Measurements from ENCODE around the gene MVP. TPM values are rescaled to one million over a fixed set of nuclear protein-coding genes. Genes with fewer than 3 reads are reported as not detected.
"Not testable (repeated sequence)": the region's sequence is repeated elsewhere in the genome, so short reads cannot be mapped to it uniquely, and the experiment has no call there.

The MVP gene
- total RNA-seq, 1 donor from 2014 or later: 177 TPM

DNA sequence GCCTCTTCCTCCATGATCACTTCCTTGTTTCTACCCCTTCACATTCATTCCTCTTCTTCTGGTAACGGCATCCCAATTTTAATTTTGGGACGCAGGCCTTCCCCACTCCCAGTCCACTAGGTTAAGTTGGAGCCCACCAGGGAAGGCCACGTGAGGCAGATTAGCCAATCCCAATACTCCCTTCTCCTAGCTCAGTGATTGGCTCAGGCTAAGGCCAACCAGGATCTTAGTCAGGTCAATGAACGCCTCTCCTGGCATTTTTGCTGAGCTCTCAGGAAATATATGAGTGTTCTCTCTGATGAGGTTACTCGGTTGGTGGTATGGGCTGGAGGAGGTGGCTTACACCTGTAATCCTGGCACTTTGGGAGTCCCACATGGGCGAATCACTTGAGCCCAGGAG is 63.7 kb downstream of the MVP start:
- ChIA-PET POLR2A (no interaction called here), CTCF (no interaction called here)
- Mint-ChIP-seq H3K4me1 (no peaks in the 10 kb centered on the region), H3K36me3 (ENCODE audit: low read depth) (no peaks in the 10 kb centered on the region), H3K9me3 (no peaks in the 10 kb centered on the region), H3K27ac (no peak overlapping the region), H3K27me3 (peaks cover 16% of the 10 kb centered on the region), H3K4me3 (no peak overlapping the region)
- no peak for ATAC-seq (ENCODE audit: low read depth)
- intact Hi-C loops (cut with micrococcal nuclease): no loop called here
- no peak for DNase-seq
- TF ChIP-seq, protein P1, sequence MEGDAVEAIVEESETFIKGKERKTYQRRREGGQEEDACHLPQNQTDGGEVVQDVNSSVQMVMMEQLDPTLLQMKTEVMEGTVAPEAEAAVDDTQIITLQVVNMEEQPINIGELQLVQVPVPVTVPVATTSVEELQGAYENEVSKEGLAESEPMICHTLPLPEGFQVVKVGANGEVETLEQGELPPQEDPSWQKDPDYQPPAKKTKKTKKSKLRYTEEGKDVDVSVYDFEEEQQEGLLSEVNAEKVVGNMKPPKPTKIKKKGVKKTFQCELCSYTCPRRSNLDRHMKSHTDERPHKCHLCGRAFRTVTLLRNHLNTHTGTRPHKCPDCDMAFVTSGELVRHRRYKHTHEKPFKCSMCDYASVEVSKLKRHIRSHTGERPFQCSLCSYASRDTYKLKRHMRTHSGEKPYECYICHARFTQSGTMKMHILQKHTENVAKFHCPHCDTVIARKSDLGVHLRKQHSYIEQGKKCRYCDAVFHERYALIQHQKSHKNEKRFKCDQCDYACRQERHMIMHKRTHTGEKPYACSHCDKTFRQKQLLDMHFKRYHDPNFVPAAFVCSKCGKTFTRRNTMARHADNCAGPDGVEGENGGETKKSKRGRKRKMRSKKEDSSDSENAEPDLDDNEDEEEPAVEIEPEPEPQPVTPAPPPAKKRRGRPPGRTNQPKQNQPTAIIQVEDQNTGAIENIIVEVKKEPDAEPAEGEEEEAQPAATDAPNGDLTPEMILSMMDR (IDR thresholded peaks at IDR 0.05): no peak

DNA sequence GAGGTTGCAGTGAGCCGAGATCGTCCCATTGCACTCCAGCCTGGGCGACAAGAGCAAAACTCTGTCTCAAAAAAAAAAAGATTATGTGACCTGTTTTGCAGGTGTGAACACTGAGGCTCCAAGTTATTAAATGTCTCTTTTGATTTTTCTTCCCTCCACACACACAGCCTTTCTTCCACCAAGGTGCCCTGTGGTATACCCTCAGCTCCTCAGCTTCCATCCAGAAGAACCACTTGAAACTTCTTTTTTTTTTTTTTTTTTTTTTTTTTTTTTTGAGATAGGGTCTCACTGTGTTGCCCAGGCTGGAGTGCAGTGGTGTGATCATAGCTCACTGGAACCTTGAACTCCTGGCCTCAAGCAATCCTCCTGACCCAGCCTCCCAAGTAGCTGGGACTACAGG is 69.1 kb downstream of the MVP start:
- ATAC-seq (ENCODE audit: low read depth); H3K4me1 Mint-ChIP-seq; H3K4me3 Mint-ChIP-seq; H3K36me3 Mint-ChIP-seq (ENCODE audit: low read depth); H3K27me3 Mint-ChIP-seq; DNase-seq; H3K9me3 Mint-ChIP-seq; intact Hi-C loops (cut with micrococcal nuclease); H3K27ac Mint-ChIP-seq; CTCF ChIA-PET: not testable (repeated sequence)
- POLR2A ChIA-PET: interaction anchor here (1.4 kb wide), 1 partner anchor 12 kb away, joined by 3 read pairs; no protein-coding TSS in a partner anchor

DNA sequence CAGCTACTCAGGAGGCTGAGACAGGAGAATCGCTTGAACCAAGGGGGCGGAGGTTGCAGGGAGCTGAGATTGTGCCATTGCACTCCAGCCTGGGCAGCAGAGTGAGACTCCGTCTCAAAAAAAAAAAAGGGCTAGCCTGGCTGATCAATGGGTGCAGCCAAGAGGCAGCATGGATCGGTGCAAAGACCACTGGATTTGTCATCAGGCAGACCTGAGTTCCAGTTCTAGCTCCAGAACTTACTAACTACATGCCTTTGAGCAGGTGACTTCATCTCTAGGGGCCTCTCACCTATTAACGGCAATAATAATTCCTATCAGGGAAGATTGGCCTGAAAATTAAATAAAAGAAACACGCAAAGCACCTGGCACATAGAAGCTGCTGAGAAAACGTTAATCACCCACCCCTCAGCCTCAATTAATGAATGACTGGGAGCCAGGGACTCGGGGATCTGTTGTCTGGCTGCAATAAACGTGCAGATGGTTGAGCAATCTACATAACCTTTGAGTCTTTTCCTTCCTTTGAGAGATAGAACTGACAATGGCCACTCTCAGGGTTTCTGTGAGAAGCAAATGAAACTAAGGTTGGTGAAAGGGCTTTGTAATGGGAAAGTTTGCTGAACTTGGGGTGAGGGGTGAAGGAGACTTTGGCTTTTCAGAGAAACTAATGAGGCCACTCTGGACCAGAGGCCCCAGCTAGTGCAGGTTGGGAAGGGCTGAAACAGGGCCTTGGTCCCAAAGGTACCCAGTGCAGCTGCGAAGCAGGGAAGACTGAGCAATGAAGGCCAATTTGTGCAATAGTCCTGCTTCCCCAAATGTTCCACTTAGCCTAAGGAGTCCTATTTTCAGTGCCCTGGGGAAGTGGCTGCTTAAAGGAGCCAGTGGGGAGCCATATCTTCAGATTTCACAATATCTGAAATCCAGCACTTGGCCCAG is 71.5 kb downstream of the MVP start:
- Mint-ChIP-seq H3K9me3 (no peaks in the 10 kb centered on the region), H3K36me3 (ENCODE audit: low read depth) (no peaks in the 10 kb centered on the region), H3K27me3 (peaks cover 9% of the 10 kb centered on the region), H3K4me3 (no peak overlapping the region), H3K27ac (no peak overlapping the region), H3K4me1 (no peaks in the 10 kb centered on the region)
- no peak for DNase-seq
- ChIA-PET CTCF (no interaction called here), POLR2A (interaction anchor here (1.0 kb wide), 1 partner anchor 14 kb away, joined by 4 read pairs; no protein-coding TSS in a partner anchor)
- TF ChIP-seq, protein P1 (IDR thresholded peaks at IDR 0.05): no peak
- no peak for ATAC-seq (ENCODE audit: low read depth)
- intact Hi-C loops (cut with micrococcal nuclease): no loop called here

DNA sequence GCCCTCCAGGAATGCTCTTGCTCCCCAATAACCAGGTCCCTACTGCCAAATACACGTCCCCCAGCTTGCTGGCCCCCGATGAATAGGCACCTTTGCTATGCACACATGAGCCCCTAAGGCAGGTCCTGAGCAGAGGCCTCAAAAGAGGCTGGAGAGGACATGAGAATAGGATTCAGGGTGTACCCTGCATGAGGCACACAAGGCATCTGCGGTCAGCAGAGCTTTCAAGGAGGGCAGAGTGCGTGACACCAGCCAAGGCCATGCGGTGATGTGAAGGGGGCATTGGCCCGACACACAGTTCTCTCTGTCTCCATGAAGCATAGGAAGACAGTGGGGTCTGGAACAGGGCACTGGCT is 72.2 kb downstream of the MVP start:
- no peak for ATAC-seq (ENCODE audit: low read depth)
- no peaks in the 10 kb centered on the region for H3K36me3 Mint-ChIP-seq (ENCODE audit: low read depth)

DNA sequence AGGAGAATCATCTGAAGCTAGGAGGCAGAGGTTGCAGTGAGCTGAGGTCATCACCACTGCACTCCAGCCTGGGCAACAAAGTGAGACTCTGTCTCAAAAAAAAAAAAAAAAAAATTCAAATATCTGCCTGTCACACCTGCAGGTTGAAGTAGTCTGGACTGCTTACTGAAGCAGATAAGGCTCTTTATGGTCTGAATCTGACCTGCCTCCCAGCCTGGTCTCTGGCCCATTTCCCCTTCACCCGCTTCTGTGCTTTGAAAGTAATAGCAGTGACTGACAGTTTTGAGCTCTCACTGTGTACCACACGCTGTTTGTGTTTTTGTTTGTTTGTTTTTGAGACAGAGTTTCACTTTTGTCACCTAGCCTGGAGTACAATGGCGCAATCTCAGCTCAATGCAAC is 73.3 kb downstream of the MVP start:
- Mint-ChIP-seq H3K9me3 (no peaks in the 10 kb centered on the region), H3K36me3 (ENCODE audit: low read depth) (no peaks in the 10 kb centered on the region), H3K27me3 (peaks cover 22% of the 10 kb centered on the region), H3K4me3 (no peak overlapping the region), H3K4me1 (no peaks in the 10 kb centered on the region), H3K27ac (no peak overlapping the region)
- intact Hi-C loops (cut with micrococcal nuclease): no loop called here
- DNase-seq (no peak), ATAC-seq (ENCODE audit: low read depth) (no peak)
- TF ChIP-seq, protein P1 (IDR thresholded peaks at IDR 0.05): no peak
- CTCF ChIA-PET: no interaction called here
- POLR2A ChIA-PET: no interaction called here

More for the DNA sequence above, 72.2 kb downstream of the MVP start:
- TF ChIP-seq, protein P1 (IDR thresholded peaks at IDR 0.05): no peak
- POLR2A ChIA-PET: no interaction called here
- Mint-ChIP-seq H3K27ac (no peak overlapping the region), H3K9me3 (no peaks in the 10 kb centered on the region), H3K4me1 (no peaks in the 10 kb centered on the region), H3K27me3 (peaks cover 12% of the 10 kb centered on the region), H3K4me3 (no peak overlapping the region)
- CTCF ChIA-PET: no interaction called here
- intact Hi-C loops (cut with micrococcal nuclease): no loop called here
- DNase-seq: no peak
